Neural cell (in vitro differentiated cells): ENCODE measurements around the gene MBNL2. TPM values are rescaled to one million over a fixed set of nuclear protein-coding genes. Genes with fewer than 3 reads are reported as not detected.

ENCODE experiments used
- H2AFZ ChIP-seq: fragments of 200-600, 300-800 bp; sonication (generic), shearing (Covaris generic); 2 replicates; pipeline ENCODE4 v1.6.0; 2014; ENCODE audit warnings: low read depth, mild to moderate bottlenecking, antibody characterized with exemption, low read length, moderate library complexity
- H3F3A ChIP-seq: fragments of 200-600 bp; shearing (Covaris generic); 2 replicates; pipeline ENCODE4 v1.6.1; 2016; ENCODE audit warnings: mild to moderate bottlenecking, moderate library complexity, mixed read lengths, antibody characterized with exemption, low read length; ENCODE audit not compliant: insufficient read depth, poor library complexity, severe bottlenecking
- H3K27ac ChIP-seq: fragments of 200-600, 300-800 bp; sonication (generic), shearing (Covaris generic); 2 replicates; pipeline ENCODE4 v1.5.1; 2014; ENCODE audit warnings: mild to moderate bottlenecking, low read length, moderate library complexity
- H3K27me3 ChIP-seq: fragments of 300-800, 200-600 bp; sonication (generic), shearing (Covaris generic); 2 replicates; pipeline ENCODE4 v1.6.0; 2014; ENCODE audit warnings: mild to moderate bottlenecking, low read depth, low read length, moderate library complexity; ENCODE audit not compliant: insufficient read depth
- H3K36me3 ChIP-seq: fragments of 300-800, 200-600 bp; sonication (generic), shearing (Covaris generic); 2 replicates; pipeline ENCODE4 v1.5.1; 2014; ENCODE audit warnings: mild to moderate bottlenecking, antibody characterized with exemption, low read length, moderate library complexity; ENCODE audit not compliant: insufficient read depth
- H3K4me2 ChIP-seq: fragments of 300-800, 200-600 bp; sonication (generic), shearing (Covaris generic); 2 replicates; pipeline ENCODE4 v1.6.0; 2014; ENCODE audit warnings: mild to moderate bottlenecking, low read length
- H3K4me3 ChIP-seq: fragments of 300-800, 200-600 bp; sonication (generic), shearing (Covaris generic); 2 replicates; pipeline ENCODE4 v1.5.1; 2014; ENCODE audit warnings: mild to moderate bottlenecking, low read length, moderate library complexity
- H3K79me2 ChIP-seq: fragments of 200-600 bp; shearing (Covaris generic); replicated peaks from 2 replicates; pipeline ENCODE4 v1.6.0; 2014; ENCODE audit warnings: mild to moderate bottlenecking, low read length, moderate library complexity; ENCODE audit not compliant: insufficient read depth
- H3K9ac ChIP-seq: fragments of 300-800, 200-600 bp; sonication (generic), shearing (Covaris generic); 2 replicates; pipeline ENCODE4 v1.6.1; 2016; ENCODE audit warnings: mild to moderate bottlenecking, low read length, mixed read lengths
- H3K9me2 ChIP-seq: fragments of 200-600 bp; shearing (Covaris generic); 2 replicates; pipeline ENCODE4 v1.6.1; 2016; ENCODE audit warnings: mild to moderate bottlenecking, low read length, mixed read lengths; ENCODE audit not compliant: insufficient read depth
- H3K9me3 ChIP-seq: fragments of 200-600, 300-800 bp; sonication (generic), shearing (Covaris generic); 2 replicates; pipeline ENCODE4 v1.6.1; 2016; ENCODE audit warnings: mild to moderate bottlenecking, mixed run types, low read length, moderate library complexity, mixed read lengths
- H4K20me1 ChIP-seq: fragments of 200-600 bp; shearing (Covaris generic); 2 replicates; pipeline ENCODE4 v1.6.1; 2016; ENCODE audit warnings: mild to moderate bottlenecking, mixed run types; ENCODE audit not compliant: insufficient read depth
- CTCF ChIP-seq: fragments of 450-650 bp; IDR thresholded peaks from 2 replicates; pipeline ENCODE4 v1.5.1; 2014; ENCODE audit warnings: antibody characterized with exemption, mild to moderate bottlenecking, moderate library complexity; ENCODE audit not compliant: poor library complexity, severe bottlenecking
- EP300 ChIP-seq: fragments of 450-650 bp; conservative IDR thresholded peaks from 2 replicates; pipeline ENCODE4 v1.6.1; 2014; ENCODE audit warnings: antibody characterized with exemption, mild to moderate bottlenecking, moderate library complexity; ENCODE audit not compliant: poor library complexity, severe bottlenecking
- EZH2 ChIP-seq: fragments of 200-600, 300-800 bp; shearing (Covaris generic), sonication (generic); IDR thresholded peaks from 2 replicates; pipeline ENCODE4 v1.6.1; 2014; ENCODE audit warnings: antibody characterized with exemption, low read length, borderline replicate concordance, mild to moderate bottlenecking; ENCODE audit not compliant: insufficient read depth, poor library complexity, severe bottlenecking
- MXI1 ChIP-seq: fragments of 450-650 bp; conservative IDR thresholded peaks from 2 replicates; pipeline ENCODE4 v1.6.1; 2014; ENCODE audit warnings: antibody characterized with exemption, mild to moderate bottlenecking; ENCODE audit not compliant: poor library complexity, severe bottlenecking
- POLR2AphosphoS5 ChIP-seq: IDR thresholded peaks from 2 replicates; pipeline ENCODE4 v1.6.1; 2012
- RAD21 ChIP-seq: fragments of 450-650 bp; conservative IDR thresholded peaks from 2 replicates; pipeline ENCODE4 v1.6.1; 2014; ENCODE audit warnings: antibody characterized with exemption, mild to moderate bottlenecking, moderate library complexity
- REST ChIP-seq: IDR thresholded peaks from 2 replicates; pipeline ENCODE4 v1.6.1; 2012; ENCODE audit warnings: borderline replicate concordance
- SMC3 ChIP-seq: fragments of 450-650 bp; conservative IDR thresholded peaks from 2 replicates; pipeline ENCODE4 v1.6.1; 2014; ENCODE audit warnings: antibody characterized with exemption, mild to moderate bottlenecking, moderate library complexity; ENCODE audit not compliant: poor library complexity
- TAF1 ChIP-seq: IDR thresholded peaks from 2 replicates; pipeline ENCODE4 v1.6.1; 2012; ENCODE audit warnings: low read depth
- polyA plus RNA-seq: library from polyadenylated mRNA; depleted of rRNA; stranded (reverse); fragments of >200 nt; gene quantifications from 2 replicates; pipeline ENCODE4 v1.2.3, GENCODE V29; 2014

Gene MBNL2
- polyA plus RNA-seq, 1 donor from 2014 or later, result 4.3 TPM

GRCh38 chr13:97387485-97387839 lies 165.3 kb downstream of the MBNL2 start:
- TF ChIP-seq CTCF, result no peak
- no peak for TF ChIP-seq TAF1
- TF ChIP-seq MXI1, result no peak
- no peak for TF ChIP-seq EZH2
- TF ChIP-seq REST, result no peak
- no peak for TF ChIP-seq SMC3
- TF ChIP-seq RAD21, result no peak
- TF ChIP-seq EP300, result no peak
- no peak for TF ChIP-seq POLR2AphosphoS5
- no peak overlapping the region for H3K27ac ChIP-seq
- no peaks in the 10 kb centered on the region for H3K9me2 ChIP-seq
- H3K36me3 ChIP-seq, result no peaks in the 10 kb centered on the region
- no peak overlapping the region for H3K4me3 ChIP-seq
- H2AFZ ChIP-seq, result no peak overlapping the region
- H3K4me2 ChIP-seq, result no peak overlapping the region
- H3K9ac ChIP-seq, result no peak overlapping the region
- H3K79me2 ChIP-seq, result no peaks in the 10 kb centered on the region
- H3K27me3 ChIP-seq, result no peaks in the 10 kb centered on the region
- no peaks in the 10 kb centered on the region for H3F3A ChIP-seq
- no peaks in the 10 kb centered on the region for H4K20me1 ChIP-seq
- no peaks in the 10 kb centered on the region for H3K9me3 ChIP-seq

GRCh38 chr13:97387890-97388289 lies 165.8 kb downstream of the MBNL2 start:
- no peaks in the 10 kb centered on the region for H3F3A ChIP-seq
- H3K36me3 ChIP-seq, result no peaks in the 10 kb centered on the region
- H3K4me2 ChIP-seq, result no peak overlapping the region
- TF ChIP-seq EZH2, result no peak
- TF ChIP-seq CTCF, result no peak
- no peak for TF ChIP-seq TAF1
- no peak for TF ChIP-seq REST
- no peak for TF ChIP-seq RAD21
- TF ChIP-seq SMC3, result no peak
- TF ChIP-seq MXI1, result no peak
- TF ChIP-seq EP300, result no peak
- no peak for TF ChIP-seq POLR2AphosphoS5
- H3K9me3 ChIP-seq, result no peaks in the 10 kb centered on the region
- H3K4me3 ChIP-seq, result no peak overlapping the region
- no peaks in the 10 kb centered on the region for H3K9me2 ChIP-seq
- no peak overlapping the region for H3K27ac ChIP-seq
- no peaks in the 10 kb centered on the region for H3K27me3 ChIP-seq
- no peaks in the 10 kb centered on the region for H3K79me2 ChIP-seq
- no peak overlapping the region for H3K9ac ChIP-seq
- H2AFZ ChIP-seq, result no peak overlapping the region
- H4K20me1 ChIP-seq, result no peaks in the 10 kb centered on the region
